ENCODE results near the gene OR2T2.
"Not testable (repeated sequence)": the region's sequence is repeated elsewhere in the genome, so short reads cannot be mapped to it uniquely, and the experiment has no call there.

The OR2T2 gene

GRCh38 chr1:248450466-248451145 lies 5.2 kb downstream of the OR2T2 start:
- DNase-seq, result not testable (repeated sequence)

DNA sequence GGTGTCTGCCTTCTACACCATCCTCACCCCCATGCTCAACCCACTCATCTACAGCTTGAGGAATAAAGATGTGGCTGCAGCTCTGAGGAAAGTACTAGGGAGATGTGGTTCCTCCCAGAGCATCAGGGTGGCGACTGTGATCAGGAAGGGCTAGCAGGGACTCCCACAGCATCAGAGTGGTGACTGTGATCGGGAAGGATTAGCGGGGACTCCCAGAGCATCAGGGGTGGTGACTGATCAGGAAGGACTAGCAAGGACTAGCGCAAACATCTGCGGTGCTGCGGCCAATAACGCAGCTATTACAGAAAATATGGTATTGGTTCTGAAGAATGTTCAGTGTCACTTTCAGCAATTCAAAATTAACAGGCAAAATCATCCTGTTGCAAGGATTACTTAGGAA lies 8.2 kb downstream of the OR2T2 start:
- DNase-seq, result not testable (repeated sequence)

DNA sequence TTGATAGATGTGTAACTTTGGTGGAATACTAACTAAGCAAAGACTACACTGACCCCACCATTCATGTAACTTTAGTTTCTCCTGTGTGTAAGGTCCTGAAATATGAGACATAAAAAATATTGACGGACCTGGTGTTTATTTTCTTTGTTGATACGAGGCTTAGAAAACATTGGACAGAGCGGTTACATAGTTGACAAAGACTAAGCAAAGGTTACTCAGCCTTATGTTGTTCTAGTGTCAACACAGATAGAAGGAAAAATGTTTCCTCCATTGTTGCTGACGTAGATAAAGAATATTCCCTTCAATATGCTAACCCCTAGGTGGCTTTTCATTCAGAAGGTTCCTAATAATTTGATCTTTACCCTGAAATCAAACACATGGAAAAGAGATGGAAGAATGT lies 9.6 kb downstream of the OR2T2 start:
- DNase-seq, result not testable (repeated sequence)

DNA sequence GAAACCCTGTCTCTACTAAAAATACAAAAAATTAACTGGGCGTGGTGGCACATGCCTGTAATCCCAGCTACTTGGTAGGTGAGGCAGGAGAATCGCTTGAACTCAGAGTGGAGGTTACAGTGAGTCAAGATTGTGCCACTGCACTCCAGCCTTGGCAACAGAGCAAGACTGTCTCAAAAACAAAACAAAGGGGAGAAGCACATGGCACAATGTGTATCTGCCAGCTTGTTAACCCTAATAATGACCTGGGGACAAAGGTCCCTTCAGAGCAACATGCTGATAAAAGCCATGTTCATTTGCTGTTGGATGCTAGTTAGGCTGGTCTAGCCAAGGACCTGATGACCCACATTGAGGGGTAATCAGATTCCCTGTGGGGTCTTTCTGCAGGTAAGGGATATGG lies 11.2 kb downstream of the OR2T2 start:
- DNase-seq, result not testable (repeated sequence)

DNA sequence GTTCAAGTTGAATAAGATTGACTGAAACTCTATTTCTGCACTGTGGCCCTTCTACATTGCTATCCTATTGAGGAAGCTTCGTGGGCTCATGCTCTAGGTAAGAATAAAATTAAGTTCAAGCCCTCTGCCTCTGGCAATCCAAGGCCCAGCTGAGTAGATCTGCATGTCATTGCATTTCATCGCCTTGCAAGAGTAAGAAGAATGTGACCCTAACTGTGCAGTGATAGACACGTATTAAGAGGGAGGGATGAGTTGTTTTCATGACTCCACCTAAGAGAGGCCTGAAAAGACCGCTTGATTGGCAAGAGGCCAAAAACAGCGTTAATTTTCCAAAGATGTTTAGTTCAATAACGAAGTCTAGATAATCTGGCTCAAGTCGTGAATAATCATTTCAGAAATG lies 13.7 kb downstream of the OR2T2 start:
- DNase-seq, result not testable (repeated sequence)

GRCh38 chr1:248471154-248471553 lies 25.7 kb downstream of the OR2T2 start:
- no peak for DNase-seq

- not testable (repeated sequence) for DNase-seq
These were observed 26.7 kb downstream of the OR2T2 start for GRCh38 chr1:248472111-248472510.

- not testable (repeated sequence) for DNase-seq
These were observed 27.6 kb downstream of the OR2T2 start, which contains the start of gene OR2T3 for GRCh38 chr1:248473051-248473450. Gene OR2T3 (plus strand): TSS chr1:248473351. CDS start chr1:248473351, 0 bp downstream.

GRCh38 chr1:248475660-248476059 lies 30.2 kb downstream of the OR2T2 start:
- DNase-seq, result not testable (repeated sequence)

DNA sequence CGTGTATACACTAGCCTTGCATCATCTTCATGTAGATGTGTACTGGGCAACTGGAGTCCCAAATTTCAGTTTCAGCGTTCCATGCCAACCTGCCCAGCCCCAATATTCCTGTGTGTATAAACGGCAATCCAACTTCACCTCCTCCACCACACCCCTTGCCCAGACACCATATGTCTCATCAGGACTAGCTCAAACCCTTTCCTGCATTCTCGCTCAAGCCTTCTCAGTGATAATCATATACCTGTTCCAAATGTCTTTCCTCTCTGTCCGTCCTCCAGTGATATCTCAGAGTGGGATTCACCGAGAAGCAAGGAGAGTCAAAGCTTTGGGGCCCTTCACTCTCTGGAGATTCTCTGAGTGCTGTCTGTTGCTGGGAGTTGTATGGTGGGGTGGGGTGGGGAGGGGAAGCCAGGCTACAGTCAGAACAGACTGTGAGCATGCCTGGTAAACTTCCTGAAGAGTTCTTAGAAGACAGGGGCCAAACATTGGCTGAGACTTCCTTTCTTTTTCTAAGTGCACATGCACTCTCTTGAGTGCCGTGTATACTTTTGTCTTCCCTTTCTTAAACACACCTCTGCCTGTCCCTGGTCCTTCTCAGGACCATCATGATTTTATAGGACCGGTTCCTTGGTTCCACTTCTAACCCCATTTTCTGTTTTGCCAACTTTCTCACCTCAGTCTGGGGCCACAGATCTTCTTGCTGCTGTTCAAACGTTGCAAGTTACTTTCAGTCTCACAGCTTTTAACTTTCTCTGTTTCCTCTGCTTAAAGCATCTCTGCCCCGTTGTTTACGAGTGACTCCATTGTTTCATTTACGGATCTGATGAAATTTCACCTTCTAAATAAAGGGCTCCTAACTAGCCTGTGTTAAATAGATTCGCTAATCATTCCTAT lies 36.5 kb downstream of the OR2T2 start:
- not testable (repeated sequence) for DNase-seq

- not testable (repeated sequence) for DNase-seq
These were observed 42.9 kb downstream of the OR2T2 start, which contains the start of gene OR2T5 for GRCh38 chr1:248488289-248488688. Gene OR2T5 (plus strand): TSS chr1:248488589. CDS start chr1:248488589, 0 bp downstream.

DNA sequence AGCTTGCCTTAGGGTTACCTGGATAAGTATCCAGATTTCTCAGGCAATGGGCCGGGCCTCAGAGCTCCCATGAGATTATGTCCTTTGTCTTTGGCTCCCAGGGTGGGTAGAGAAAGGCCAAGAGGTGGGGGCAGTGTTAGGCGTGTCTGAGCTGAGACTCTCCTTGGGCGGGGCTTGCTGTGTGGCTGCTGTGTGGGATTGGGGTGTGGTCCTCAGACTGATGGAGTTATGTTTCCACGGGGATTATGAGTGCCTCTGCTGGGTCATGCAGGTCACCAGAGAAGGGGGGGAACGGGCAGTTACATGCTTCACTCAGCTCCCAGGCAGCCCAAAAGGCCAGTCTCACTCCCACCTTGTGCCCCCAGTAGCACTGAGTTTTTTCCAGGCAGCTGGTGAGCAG lies 51.2 kb downstream of the OR2T2 start:
- not testable (repeated sequence) for DNase-seq

DNA sequence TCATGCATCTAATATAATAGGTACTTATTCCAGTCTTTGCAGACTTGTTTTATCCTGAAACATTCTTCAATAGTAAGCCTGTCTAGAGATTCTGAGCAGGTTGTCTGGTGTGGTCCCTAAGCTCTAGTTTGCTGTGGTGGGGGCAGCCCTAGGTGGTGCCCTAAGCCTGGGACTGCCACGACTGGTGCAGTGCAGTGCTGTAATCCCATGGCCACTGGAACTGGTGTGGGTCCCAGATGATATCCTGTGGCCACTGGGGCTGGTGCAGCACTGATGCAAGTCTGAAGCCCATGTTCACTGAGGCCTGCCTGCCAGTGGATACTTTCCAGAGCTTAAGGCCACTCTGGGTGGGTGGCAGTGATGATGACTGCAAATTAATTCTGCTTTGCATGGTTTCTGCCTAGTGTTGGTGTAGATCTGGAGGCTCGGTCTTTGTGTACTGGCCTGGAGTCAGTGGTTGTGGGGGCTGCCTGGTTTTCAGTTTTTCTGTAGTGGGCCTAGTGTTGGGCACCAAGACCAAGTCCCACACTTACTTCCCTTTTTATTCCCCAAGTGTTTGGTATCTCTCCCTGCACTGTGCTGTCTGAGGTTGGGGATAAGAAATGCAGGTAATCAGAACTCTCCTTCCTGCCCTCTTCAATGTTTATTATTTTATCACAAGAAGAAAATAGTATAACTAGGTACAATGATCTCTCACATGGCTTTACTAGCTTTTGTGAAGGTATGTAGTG lies 55.0 kb downstream of the OR2T2 start:
- DNase-seq, result not testable (repeated sequence)

Measured in COR-L47 (cell line).